HG02885 (cell line): ENCODE measurements around the gene PROM1.

Experiments
- ATAC-seq: cut with Tn5 transposase; IDR thresholded peaks from one replicate; pipeline ENCODE4 v1.9.1; 2021; ENCODE audit warnings: mild to moderate bottlenecking; ENCODE audit not compliant: unreplicated experiment, poor library complexity

PROM1 gene

GRCh38 chr4:15958562-15958961 lies 125.3 kb downstream of the PROM1 start:
- no peak for ATAC-seq

GRCh38 chr4:15956179-15956850 lies 127.5 kb downstream of the PROM1 start:
- ATAC-seq = peak; percentile 96

GRCh38 chr4:15955670-15956069 lies 128.2 kb downstream of the PROM1 start:
- ATAC-seq = no peak

- ATAC-seq = no peak
Observed at GRCh38 chr4:15953625-15954024, 130.2 kb downstream of the PROM1 start.

- ATAC-seq = no peak
Observed at GRCh38 chr4:15951781-15952180, 132.0 kb downstream of the PROM1 start.

- no peak for ATAC-seq
Observed at GRCh38 chr4:15948826-15949225, 135.0 kb downstream of the PROM1 start.

- ATAC-seq = no peak
Observed at GRCh38 chr4:15947684-15948083, 136.1 kb downstream of the PROM1 start.

- ATAC-seq = no peak
Observed at GRCh38 chr4:15945516-15945915, 138.3 kb downstream of the PROM1 start.

- no peak for ATAC-seq
Observed at GRCh38 chr4:15944895-15945294, 138.9 kb downstream of the PROM1 start.

GRCh38 chr4:15942283-15942682 lies 141.5 kb downstream of the PROM1 start:
- ATAC-seq = no peak

- ATAC-seq = no peak
Observed at GRCh38 chr4:15938640-15939039, 145.2 kb downstream of the PROM1 start, which contains the start of gene FGFBP1. FGFBP1 (minus strand) TSS chr4:15938740; CDS start chr4:15936632, 2,108 bp downstream.

- no peak for ATAC-seq
Observed at GRCh38 chr4:15938182-15938581, 145.6 kb downstream of the PROM1 start.

- ATAC-seq = no peak
Observed at GRCh38 chr4:15936495-15936894, 147.3 kb downstream of the PROM1 start.

- ATAC-seq = no peak
Observed at GRCh38 chr4:15935504-15936402, 148.1 kb downstream of the PROM1 start.

GRCh38 chr4:15934259-15934658 lies 149.6 kb downstream of the PROM1 start:
- no peak for ATAC-seq

- no peak for ATAC-seq
Observed at GRCh38 chr4:15931451-15932210, 152.2 kb downstream of the PROM1 start.

- no peak for ATAC-seq
Observed at GRCh38 chr4:15930314-15930713, 153.5 kb downstream of the PROM1 start.

GRCh38 chr4:15929540-15929939 lies 154.3 kb downstream of the PROM1 start:
- no peak for ATAC-seq

- ATAC-seq = no peak
Observed at GRCh38 chr4:15928883-15929282, 154.9 kb downstream of the PROM1 start.

GRCh38 chr4:15926486-15926885 lies 157.3 kb downstream of the PROM1 start:
- no peak for ATAC-seq

- no peak for ATAC-seq
Observed at GRCh38 chr4:15925830-15926229, 158.0 kb downstream of the PROM1 start.
